ENCODE measurements around the gene PKP4. TPM values are rescaled to one million over a fixed set of nuclear protein-coding genes. Genes with fewer than 3 reads are reported as not detected.

Gene PKP4
- total RNA-seq, 1 donor from 2014 or later: 41.6 TPM

DNA sequence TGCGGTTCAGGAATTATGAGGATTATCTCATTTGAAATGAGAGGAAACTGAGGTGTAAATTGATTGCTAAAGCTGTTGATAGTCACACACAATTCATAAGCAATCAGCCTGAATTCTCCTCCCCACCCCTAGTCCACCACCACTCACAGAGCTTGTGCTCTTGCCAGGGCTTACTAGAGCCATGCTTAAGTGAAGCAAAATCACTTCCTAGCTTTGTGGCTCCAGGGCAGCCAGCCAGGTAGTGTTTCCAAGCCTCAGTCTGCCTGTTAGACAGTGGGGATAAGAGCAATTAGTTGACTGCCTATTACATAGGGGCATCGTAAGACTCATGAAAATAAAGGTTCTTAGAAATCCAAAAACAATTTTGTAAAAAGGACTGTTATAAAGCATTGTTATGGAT is 87.2 kb downstream of the PKP4 start:
- FAIRE-seq: no peak
- H3K36me3 ChIP-seq (ENCODE audit: control insufficient read depth, insufficient read depth, low read length): peaks cover 5% of the 10 kb centered on the region
- no peak overlapping the region for H3K4me3 ChIP-seq (ENCODE audit: low read depth, low read length)
- TF ChIP-seq, protein P1, sequence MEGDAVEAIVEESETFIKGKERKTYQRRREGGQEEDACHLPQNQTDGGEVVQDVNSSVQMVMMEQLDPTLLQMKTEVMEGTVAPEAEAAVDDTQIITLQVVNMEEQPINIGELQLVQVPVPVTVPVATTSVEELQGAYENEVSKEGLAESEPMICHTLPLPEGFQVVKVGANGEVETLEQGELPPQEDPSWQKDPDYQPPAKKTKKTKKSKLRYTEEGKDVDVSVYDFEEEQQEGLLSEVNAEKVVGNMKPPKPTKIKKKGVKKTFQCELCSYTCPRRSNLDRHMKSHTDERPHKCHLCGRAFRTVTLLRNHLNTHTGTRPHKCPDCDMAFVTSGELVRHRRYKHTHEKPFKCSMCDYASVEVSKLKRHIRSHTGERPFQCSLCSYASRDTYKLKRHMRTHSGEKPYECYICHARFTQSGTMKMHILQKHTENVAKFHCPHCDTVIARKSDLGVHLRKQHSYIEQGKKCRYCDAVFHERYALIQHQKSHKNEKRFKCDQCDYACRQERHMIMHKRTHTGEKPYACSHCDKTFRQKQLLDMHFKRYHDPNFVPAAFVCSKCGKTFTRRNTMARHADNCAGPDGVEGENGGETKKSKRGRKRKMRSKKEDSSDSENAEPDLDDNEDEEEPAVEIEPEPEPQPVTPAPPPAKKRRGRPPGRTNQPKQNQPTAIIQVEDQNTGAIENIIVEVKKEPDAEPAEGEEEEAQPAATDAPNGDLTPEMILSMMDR (IDR thresholded peaks at IDR 0.05; ENCODE audit: insufficient read depth, low read length, severe bottlenecking): no peak
- DNase-seq (ENCODE audit: low read depth): no peak
- H3K27me3 ChIP-seq (ENCODE audit: control insufficient read depth, insufficient read depth, low read length): no peaks in the 10 kb centered on the region

DNA sequence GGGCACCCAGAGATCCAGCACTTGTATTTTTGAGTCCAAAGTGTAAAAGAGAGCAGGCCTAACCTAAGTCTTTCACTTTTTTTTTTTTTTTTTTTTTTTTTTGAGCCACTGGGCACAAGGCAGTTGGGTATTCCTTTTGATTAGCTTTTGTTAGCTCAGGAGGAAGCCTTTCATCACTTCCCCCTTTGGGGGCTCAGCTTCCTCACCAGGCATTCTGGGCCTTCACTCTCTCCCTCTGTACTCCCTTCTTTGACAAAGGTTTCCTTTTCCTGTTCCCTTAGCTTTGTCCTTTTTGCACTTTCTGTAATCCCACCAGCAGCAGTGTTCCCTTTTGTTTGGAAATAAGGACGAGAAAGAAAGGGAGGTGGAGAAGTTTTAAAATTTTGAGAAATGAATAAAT is 88.2 kb downstream of the PKP4 start:
- DNase-seq (ENCODE audit: low read depth) (no peak), FAIRE-seq (no peak)
- Histone ChIP-seq H3K36me3 (ENCODE audit: control insufficient read depth, insufficient read depth, low read length) (peaks cover 6% of the 10 kb centered on the region), H3K27me3 (ENCODE audit: control insufficient read depth, insufficient read depth, low read length) (no peaks in the 10 kb centered on the region), H3K4me3 (ENCODE audit: low read depth, low read length) (no peak overlapping the region)
- TF ChIP-seq, protein P1 (IDR thresholded peaks at IDR 0.05; ENCODE audit: insufficient read depth, low read length, severe bottlenecking): no peak

DNA sequence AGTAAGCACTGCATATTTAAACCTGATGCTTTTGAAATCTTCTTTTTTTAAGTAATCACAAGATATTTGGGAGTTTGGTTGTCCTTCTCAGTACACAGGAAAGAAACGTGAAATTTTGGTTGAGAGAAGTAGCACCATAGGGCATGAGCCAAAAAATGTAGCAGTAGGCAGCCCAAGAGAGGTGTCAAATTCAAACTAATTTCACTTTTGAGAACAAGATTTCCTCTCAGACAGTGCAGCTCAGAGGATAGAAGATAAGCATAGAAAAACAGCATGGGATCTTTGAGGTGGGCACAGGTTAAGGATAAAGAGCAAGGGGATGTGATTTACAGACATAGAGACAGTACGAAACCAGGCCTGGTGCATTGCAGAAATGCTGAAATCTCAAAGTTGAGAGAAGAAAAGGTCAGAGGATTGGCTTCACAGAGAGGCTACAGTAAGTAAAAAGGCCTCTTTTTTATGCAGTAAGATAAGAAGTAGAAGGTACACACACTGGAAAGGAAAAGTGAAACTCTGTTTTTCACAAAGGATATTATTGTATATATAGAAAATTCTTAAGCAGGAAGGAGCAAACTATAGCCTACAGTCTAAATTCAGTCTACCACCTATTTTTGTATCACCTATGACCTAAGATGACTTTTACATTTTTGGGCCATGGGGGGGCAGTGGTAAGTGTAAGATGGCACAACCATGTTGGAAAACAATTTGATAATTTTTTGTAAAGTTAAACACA is 89.8 kb downstream of the PKP4 start:
- H3K27me3 ChIP-seq (ENCODE audit: control insufficient read depth, insufficient read depth, low read length): no peaks in the 10 kb centered on the region
- no peak for DNase-seq (ENCODE audit: low read depth)
- peaks cover 6% of the 10 kb centered on the region for H3K36me3 ChIP-seq (ENCODE audit: control insufficient read depth, insufficient read depth, low read length)
- H3K4me3 ChIP-seq (ENCODE audit: low read depth, low read length): no peak overlapping the region
- TF ChIP-seq, protein P1 (IDR thresholded peaks at IDR 0.05; ENCODE audit: insufficient read depth, low read length, severe bottlenecking): no peak
- no peak for FAIRE-seq

DNA sequence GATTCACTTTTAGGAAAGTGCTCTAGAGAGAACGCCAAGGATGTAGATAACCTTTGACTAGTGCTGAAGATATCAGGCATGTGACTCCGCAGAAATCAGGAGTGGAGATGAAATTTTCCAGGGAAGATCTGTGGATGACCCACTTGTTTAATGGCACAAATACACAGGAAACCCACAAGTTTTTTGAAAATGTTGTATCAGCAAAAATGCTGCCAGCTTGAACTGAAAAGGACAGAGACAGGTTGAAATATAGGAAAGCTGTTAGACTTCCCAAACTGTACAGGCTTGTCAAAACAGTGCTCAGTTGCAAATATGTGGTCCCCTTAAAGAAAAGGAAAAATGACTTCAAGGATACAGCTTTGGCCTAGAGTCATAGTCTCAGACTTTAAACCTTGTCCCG is 96.5 kb downstream of the PKP4 start:
- TF ChIP-seq, protein P1 (IDR thresholded peaks at IDR 0.05; ENCODE audit: insufficient read depth, low read length, severe bottlenecking): no peak
- peaks cover 5% of the 10 kb centered on the region for H3K36me3 ChIP-seq (ENCODE audit: control insufficient read depth, insufficient read depth, low read length)
- DNase-seq (ENCODE audit: low read depth) (no peak), FAIRE-seq (no peak)
- H3K4me3 ChIP-seq (ENCODE audit: low read depth, low read length): no peak overlapping the region
- H3K27me3 ChIP-seq (ENCODE audit: control insufficient read depth, insufficient read depth, low read length): no peaks in the 10 kb centered on the region

DNA sequence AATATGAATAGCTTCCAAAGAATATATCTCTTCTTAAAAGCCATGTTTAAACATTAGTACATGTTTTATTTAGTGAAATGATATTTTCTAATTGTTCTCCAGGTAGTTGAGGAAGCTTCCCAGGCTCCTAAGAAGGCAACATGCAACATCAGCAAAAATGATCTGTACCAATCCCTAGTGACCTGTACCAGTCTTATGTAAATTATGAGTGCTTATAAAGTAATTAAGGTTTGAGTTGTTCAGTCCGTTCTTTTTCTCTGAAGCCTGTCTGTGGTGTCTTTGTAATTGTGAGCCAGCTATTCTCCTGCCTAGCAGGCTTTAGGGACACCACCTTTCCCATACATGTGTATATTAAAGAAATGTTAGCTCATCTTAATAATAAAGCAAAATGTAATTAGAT is 98.2 kb downstream of the PKP4 start:
- DNase-seq (ENCODE audit: low read depth) (no peak), FAIRE-seq (no peak)
- H3K27me3 ChIP-seq (ENCODE audit: control insufficient read depth, insufficient read depth, low read length): no peaks in the 10 kb centered on the region
- no peak overlapping the region for H3K4me3 ChIP-seq (ENCODE audit: low read depth, low read length)
- no peaks in the 10 kb centered on the region for H3K36me3 ChIP-seq (ENCODE audit: control insufficient read depth, insufficient read depth, low read length)
- TF ChIP-seq, protein P1 (IDR thresholded peaks at IDR 0.05; ENCODE audit: insufficient read depth, low read length, severe bottlenecking): no peak

DNA sequence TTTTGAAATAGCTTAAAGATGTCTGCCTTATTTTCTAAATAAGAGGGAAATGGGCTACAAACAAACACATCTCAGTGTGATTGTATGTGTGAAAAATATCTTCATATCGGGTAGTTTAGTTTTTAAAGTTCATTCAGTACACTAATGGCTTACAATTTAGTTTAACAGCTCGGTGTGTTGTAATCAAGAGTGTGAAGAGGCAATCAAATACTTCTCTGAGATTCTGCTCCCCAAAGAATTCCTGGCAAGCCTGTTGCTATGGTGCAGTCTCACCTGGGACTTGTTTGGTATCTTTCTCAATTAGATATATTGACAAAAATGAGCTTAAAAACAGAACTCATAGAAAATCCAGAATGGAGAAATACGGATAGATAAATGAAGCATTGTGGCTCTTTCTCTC is 99.4 kb downstream of the PKP4 start:
- no peak for FAIRE-seq
- H3K27me3 ChIP-seq (ENCODE audit: control insufficient read depth, insufficient read depth, low read length): no peaks in the 10 kb centered on the region
- H3K36me3 ChIP-seq (ENCODE audit: control insufficient read depth, insufficient read depth, low read length): no peaks in the 10 kb centered on the region
- no peak for DNase-seq (ENCODE audit: low read depth)
- H3K4me3 ChIP-seq (ENCODE audit: low read depth, low read length): no peak overlapping the region
- TF ChIP-seq, protein P1 (IDR thresholded peaks at IDR 0.05; ENCODE audit: insufficient read depth, low read length, severe bottlenecking): no peak

All from bronchial epithelial cell (primary cell).